NCI-H146 (cell line): ENCODE results near the gene NCOR1.
"Not testable (repeated sequence)": the region's sequence is repeated elsewhere in the genome, so short reads cannot be mapped to it uniquely, and the experiment has no call there.

ENCODE experiments used
- DNase-seq: peaks from one replicate; lab custom pipeline; 2025; lab: John Stamatoyannopoulos, UW

Gene NCOR1

GRCh38 chr17:16086957-16087356, 128.4 kb downstream of the NCOR1 start:
- DNase-seq = no peak

- DNase-seq = no peak
Observed at GRCh38 chr17:16085066-16085699, 130.2 kb downstream of the NCOR1 start.

DNA sequence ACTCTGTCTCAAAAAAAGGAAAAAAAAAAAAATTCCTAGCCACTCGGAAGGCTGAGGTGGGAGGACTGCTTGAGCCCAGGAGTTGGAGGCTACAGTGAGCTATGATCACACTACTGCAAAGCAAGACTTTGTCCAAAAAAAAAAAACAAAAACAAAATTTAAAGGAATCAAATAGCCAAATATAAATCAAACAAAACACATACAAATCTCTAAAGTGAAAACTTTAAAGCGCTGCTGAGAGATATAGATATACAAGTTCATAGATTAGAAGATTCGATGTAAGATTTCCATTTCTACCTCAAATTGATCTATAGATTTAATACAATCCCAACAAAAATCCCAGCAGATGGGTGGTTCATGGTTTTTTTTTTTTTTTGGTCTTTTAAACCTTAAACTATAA, 132.1 kb downstream of the NCOR1 start:
- no peak for DNase-seq

DNA sequence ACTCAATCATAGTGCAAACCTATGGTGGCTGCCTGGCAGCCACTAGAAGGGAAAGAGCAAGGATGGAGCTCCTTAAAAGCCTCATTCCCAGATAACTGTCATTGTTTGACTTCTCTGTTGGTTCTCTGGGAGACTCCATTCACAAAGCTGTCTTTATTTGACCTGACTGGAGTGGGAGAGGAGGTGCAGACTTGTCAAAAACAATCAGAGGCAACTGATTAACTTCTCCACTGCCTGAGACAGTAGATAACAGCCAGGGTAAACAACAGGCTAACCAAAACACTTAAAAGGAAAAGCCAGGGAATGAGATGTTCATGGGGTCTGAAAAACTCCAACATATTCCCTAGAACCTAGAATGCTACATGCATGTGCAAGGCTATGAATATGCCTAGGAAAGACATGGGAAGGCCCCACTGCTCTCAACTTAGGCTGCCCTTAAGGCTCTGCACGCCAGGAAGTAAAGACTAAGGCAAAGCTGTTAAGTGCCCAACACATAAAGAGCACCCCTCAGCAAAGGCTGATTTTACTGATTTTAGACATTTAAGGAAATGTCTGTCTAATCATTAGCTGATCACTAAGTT, 133.7 kb downstream of the NCOR1 start:
- DNase-seq = no peak

- no peak for DNase-seq
Observed at GRCh38 chr17:16080366-16080765, 135.0 kb downstream of the NCOR1 start.

- no peak for DNase-seq
Observed at GRCh38 chr17:16075949-16076348, 139.4 kb downstream of the NCOR1 start.

GRCh38 chr17:16074423-16074822, 140.9 kb downstream of the NCOR1 start:
- DNase-seq = no peak

- DNase-seq = no peak
Observed at GRCh38 chr17:16073845-16074244, 141.5 kb downstream of the NCOR1 start.

- DNase-seq = no peak
Observed at GRCh38 chr17:16072031-16072430, 143.3 kb downstream of the NCOR1 start.

- no peak for DNase-seq
Observed at GRCh38 chr17:16068323-16068722, 147.0 kb downstream of the NCOR1 start.

DNA sequence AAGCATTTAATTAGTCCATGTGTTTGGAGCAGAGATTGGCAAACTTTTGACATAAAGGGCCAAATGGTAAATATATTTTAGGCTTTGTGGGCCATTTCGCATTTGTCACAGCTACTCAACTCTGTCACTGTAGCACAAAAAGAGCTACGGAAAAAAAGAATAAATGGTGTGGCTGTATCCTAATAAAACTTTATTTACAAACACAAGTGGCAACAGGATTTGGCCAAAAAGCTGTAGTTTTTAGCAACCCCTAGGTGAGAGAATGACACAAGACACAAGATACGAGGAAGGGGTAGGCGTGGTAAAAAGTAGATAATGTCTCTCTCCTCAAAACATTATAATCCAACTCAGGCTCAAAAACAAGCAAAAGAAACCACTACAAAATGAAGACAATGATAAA, 149.2 kb downstream of the NCOR1 start:
- no peak for DNase-seq

GRCh38 chr17:16061631-16062030, 153.7 kb downstream of the NCOR1 start:
- no peak for DNase-seq

DNA sequence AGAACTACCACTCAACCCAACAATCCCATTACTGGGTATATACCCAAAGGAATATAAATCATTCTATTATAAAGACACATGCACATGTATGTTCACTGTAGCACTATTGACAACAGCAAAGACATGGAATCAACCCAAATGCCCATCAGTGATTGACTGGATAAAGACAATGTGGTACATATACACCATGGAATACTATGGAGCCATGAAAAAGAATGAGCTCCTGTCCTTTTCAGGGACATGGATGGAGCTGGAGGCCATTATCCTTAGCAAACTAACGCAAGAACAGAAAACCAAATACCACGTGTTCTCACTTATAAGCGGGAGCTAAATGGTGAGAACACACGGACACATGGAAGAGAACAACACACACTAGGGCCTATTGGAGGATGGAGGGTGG, 160.2 kb downstream of the NCOR1 start:
- not testable (repeated sequence) for DNase-seq

DNA sequence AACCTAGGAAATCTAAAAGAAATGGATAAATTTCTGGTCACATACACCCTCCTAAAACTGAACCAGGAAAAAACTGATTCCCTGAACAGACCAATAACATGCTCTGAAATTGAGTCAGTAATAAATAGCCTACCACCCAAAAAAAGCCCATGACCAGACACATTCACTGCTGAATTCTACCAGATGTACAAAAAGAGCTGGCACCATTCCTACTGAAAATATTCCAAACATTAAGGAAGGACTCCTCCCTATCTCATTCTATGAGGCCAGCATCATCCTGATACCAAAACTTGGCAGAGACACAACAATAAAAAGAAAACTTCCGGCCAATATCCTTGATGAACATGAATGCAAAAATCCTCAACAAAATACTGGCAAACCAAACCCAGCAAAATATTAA, 162.8 kb downstream of the NCOR1 start:
- DNase-seq = no peak

DNA sequence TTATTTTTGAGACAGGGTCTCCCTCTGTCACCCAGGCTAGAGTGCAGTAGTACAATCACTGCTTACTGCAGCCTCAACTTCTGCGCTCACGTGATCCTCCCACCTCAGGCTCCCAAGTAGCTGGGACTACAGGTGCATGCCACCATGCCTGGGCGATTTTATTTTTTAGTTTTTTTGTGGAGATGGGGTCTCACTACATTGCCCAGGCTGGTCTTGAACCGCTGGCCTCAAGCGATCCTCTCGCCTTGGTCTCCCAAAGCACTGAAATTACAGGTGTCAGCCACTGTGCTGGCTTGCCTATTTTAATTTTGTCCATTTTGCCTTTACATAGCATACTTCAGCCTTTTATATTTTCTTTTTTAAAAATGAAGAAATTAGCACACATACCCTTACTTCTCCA, 164.5 kb downstream of the NCOR1 start:
- no peak for DNase-seq

- no peak for DNase-seq
Observed at GRCh38 chr17:16048811-16049449, 166.4 kb downstream of the NCOR1 start.

DNA sequence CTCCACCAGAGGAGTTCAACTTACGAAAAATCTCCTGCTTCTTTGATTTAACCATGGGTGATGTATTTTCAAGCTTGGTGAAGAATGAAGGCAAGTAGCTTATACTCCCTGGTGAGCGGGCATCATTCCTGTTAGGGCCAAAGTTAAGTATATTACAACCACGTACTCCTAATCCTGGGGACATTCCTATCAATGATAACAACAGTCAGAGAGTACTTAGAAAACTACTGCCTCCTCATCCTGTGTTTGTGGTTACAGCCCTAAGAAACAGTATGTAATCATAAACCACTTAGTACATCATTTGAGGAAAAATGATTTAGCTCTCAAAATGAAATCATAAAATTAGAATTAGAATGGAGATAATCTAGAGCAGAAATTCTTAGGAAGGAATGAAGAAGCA, 168.4 kb downstream of the NCOR1 start:
- DNase-seq = no peak

DNA sequence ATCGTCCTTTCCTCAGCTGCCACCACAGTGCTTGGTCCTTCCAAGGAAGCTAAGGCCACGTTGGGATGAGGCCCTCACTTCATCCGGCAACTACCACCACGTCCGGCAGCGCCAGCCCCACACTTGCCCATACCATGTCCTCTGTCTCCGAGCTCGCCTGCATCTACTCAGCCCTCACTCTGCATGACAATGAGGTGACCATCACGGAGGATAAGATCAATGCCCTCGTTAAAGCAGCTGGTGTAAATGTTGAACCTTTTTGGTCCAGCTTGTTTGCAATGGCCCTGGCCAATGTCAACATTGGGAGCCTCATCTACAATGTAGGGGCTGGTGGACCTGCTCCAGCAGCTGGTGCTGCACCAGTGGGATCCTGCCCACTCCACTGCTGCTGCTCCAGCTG, 170.8 kb downstream of the NCOR1 start:
- DNase-seq = peak; percentile 90

- DNase-seq = no peak
Observed at GRCh38 chr17:16040710-16041251, 174.6 kb downstream of the NCOR1 start.

- no peak for DNase-seq
Observed at GRCh38 chr17:16037636-16038035, 177.7 kb downstream of the NCOR1 start.

DNA sequence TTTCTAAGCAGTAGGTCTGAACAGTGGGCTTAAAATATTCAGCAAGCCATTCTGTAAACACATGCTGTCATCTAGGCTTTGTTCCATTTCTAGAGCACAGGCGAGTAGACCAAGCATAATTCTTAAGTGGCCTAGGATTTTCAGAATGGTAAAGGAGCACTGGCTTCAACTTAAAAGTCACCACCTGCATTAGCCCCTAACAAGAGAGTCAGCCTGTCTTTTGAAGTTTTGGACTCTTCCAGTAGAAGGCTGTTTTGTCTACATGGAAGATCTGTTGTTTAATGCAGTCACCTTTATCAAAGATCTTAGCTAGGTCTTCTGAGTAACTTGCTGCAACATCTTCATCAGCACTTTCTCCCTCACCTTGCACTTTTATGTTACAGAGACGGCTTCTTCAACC, 179.1 kb downstream of the NCOR1 start:
- DNase-seq = no peak

DNA sequence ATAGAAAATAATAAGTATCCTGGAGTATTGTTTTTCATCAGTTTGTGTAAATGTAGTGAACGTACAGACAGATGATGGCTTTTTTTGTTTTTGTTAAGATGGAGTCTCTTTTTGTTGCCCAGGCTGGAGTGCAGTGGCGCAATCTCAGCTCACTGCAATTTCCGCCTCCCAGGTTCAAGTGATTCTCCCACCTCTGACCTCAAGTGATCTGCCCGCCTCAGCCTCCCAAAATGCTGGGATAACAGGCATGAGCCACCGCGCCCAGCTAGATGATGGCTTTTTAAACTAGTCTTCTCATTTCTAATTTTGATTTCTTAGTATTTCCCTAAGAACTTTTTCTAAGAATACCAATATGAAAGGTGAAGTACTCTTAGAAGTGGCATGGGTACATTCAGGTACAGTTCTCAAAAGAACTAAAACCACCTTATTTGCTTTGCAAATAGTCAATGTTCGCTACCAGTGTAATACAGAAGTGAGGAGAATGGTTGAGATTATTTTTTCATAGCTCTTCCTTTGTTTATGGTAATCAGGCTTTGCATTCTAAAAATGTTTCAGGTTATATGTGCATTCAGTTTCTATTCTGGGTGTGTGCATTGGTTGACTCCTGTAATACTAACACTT, 181.5 kb downstream of the NCOR1 start:
- no peak for DNase-seq
